Bronchial epithelial cell (primary cell): Measurements from ENCODE around the gene RGS3. TPM values are rescaled to one million over a fixed set of nuclear protein-coding genes. Genes with fewer than 3 reads are reported as not detected.
A peak's percentile ranks its signal among the peaks of the same experiment; 100 is the strongest.
"Not testable (repeated sequence)": the region's sequence is repeated elsewhere in the genome, so short reads cannot be mapped to it uniquely, and the experiment has no call there.

Experiments
- DNase-seq: peaks from one replicate; pipeline ENCODE4 v3.0.0-alpha.2; 2010; ENCODE audit warnings: low read depth
- FAIRE-seq: peaks from 2 replicates; lab custom pipeline; 2011; peaks lifted over from hg19 to GRCh38; lab: Jason Lieb, UNC
- H3K27me3 ChIP-seq: 2 replicates; pipeline ENCODE4 v1.5.1; 2011; ENCODE audit warnings: low read length; ENCODE audit not compliant: control insufficient read depth, insufficient read depth
- H3K36me3 ChIP-seq: 2 replicates; pipeline ENCODE4 v1.5.1; 2011; ENCODE audit warnings: low read length; ENCODE audit not compliant: control insufficient read depth, insufficient read depth
- H3K4me3 ChIP-seq: 2 replicates; pipeline ENCODE4 v1.5.1; 2011; ENCODE audit warnings: mild to moderate bottlenecking, low read depth, low read length, control low read depth
- total RNA-seq: library from RNA; depleted of rRNA; stranded (reverse); fragments of >200 nt; gene quantifications from 2 replicates; pipeline ENCODE4 v1.2.1, GENCODE V29; 2014
- TF ChIP-seq, protein P1 (sequence below): IDR thresholded peaks from 2 replicates; pipeline ENCODE4 v1.5.1; 2011; ENCODE audit warnings: mild to moderate bottlenecking, moderate library complexity, low read length, control low read depth, inconsistent platforms; ENCODE audit not compliant: insufficient read depth, severe bottlenecking

RGS3 gene
- total RNA-seq, 1 donor from 2014 or later: 22.1 TPM

DNA sequence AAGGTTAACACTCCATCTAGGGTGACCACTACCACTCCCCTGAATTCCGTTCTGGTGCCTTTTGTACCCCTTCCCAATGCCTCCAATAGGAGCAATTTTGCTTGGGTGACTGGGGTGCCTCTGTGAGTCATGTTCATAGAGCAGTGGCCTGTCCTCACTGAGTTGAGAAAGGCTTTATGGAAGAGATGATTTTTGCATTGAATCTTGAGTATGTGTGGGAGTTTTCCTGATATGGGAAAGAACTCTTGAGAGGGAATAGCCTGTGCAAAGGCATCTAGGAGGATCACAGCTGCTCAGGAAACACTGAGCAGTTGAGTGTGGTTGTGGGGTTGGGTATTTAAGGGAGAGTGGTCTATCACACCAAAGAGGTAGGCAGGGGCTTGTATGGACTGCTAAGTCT lies 36.8 kb upstream of the RGS3 start:
- no peak for DNase-seq

DNA sequence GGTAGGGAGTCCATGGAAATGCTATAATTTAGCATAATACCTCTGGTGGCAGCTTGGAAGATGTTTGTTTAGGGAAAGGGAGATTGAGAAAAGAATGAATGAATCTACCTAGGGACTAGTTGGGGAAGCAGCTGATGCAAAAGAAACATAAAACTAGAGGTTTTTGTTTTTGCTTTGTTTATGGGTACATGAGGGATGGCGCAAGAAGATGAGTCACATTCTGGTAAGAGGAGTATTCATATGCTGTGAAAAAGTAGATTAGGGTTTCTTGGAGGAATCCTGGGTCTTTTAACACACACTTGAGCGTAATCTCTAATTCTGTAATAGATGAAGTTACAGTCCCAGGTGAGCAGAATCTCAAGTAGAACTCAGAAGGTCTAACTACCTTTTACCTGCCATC lies 35.9 kb upstream of the RGS3 start:
- FAIRE-seq (no peak), DNase-seq (peak; percentile 61)
- Histone ChIP-seq H3K4me3 (no peak overlapping the region), H3K36me3 (no peaks in the 10 kb centered on the region), H3K27me3 (no peaks in the 10 kb centered on the region)
- TF ChIP-seq, protein P1, sequence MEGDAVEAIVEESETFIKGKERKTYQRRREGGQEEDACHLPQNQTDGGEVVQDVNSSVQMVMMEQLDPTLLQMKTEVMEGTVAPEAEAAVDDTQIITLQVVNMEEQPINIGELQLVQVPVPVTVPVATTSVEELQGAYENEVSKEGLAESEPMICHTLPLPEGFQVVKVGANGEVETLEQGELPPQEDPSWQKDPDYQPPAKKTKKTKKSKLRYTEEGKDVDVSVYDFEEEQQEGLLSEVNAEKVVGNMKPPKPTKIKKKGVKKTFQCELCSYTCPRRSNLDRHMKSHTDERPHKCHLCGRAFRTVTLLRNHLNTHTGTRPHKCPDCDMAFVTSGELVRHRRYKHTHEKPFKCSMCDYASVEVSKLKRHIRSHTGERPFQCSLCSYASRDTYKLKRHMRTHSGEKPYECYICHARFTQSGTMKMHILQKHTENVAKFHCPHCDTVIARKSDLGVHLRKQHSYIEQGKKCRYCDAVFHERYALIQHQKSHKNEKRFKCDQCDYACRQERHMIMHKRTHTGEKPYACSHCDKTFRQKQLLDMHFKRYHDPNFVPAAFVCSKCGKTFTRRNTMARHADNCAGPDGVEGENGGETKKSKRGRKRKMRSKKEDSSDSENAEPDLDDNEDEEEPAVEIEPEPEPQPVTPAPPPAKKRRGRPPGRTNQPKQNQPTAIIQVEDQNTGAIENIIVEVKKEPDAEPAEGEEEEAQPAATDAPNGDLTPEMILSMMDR: no peak

More for the DNA sequence above, 36.8 kb upstream of the RGS3 start:
- Histone ChIP-seq H3K4me3 (no peak overlapping the region), H3K27me3 (no peaks in the 10 kb centered on the region), H3K36me3 (no peaks in the 10 kb centered on the region)
- TF ChIP-seq, protein P1: no peak
- no peak for FAIRE-seq

DNA sequence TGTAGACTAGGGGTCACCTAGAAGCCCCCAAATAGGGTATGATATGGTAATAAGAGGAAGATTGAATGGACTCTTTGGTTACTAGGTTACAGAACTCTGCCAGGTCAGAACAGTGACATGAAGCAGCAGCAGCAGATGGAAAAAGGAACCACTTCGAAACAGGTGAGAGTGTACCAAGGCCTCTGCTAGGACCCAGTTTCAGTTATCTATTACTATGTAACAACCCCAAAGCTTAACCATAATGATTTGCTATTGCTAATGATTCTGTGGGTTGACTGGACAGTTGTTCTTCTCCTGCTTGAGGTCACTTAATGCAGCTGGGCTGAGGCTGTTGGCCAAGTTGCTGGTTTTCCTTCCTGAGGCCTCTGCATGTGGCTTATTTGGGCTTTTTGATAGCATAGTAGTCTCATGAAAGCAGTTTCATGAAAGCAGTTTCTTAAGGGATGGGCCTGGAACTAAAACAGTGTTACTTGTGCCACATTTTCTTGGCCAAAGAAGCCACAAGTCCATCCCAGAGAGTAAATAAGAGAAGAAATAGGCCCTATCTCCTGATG lies 35.4 kb upstream of the RGS3 start:
- TF ChIP-seq, protein P1: no peak
- Histone ChIP-seq H3K4me3 (no peak overlapping the region), H3K27me3 (no peaks in the 10 kb centered on the region), H3K36me3 (no peaks in the 10 kb centered on the region)
- FAIRE-seq: no peak
- no peak for DNase-seq

DNA sequence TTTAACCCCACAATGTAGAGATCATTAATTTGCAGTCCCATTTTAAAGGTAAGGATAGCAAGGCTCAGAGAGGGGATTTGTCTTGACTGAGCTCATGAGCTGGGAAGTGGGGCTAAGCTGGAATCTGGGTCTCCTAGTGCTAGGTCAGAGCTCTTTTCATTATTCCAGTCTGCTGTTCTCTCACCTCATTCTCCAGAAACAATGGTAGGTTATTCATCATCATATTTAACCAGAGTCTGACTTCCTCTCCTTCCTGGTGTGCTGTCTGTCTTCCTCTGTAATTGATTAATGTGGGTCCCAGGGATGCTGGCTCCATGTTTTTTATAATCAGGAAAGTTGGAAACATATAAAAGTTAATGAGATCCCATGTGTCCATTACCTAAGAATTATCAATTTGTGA lies 32.3 kb upstream of the RGS3 start:
- H3K27me3 ChIP-seq: no peaks in the 10 kb centered on the region
- DNase-seq: no peak
- TF ChIP-seq, protein P1: no peak
- no peak overlapping the region for H3K4me3 ChIP-seq
- H3K36me3 ChIP-seq: no peaks in the 10 kb centered on the region
- no peak for FAIRE-seq

DNA sequence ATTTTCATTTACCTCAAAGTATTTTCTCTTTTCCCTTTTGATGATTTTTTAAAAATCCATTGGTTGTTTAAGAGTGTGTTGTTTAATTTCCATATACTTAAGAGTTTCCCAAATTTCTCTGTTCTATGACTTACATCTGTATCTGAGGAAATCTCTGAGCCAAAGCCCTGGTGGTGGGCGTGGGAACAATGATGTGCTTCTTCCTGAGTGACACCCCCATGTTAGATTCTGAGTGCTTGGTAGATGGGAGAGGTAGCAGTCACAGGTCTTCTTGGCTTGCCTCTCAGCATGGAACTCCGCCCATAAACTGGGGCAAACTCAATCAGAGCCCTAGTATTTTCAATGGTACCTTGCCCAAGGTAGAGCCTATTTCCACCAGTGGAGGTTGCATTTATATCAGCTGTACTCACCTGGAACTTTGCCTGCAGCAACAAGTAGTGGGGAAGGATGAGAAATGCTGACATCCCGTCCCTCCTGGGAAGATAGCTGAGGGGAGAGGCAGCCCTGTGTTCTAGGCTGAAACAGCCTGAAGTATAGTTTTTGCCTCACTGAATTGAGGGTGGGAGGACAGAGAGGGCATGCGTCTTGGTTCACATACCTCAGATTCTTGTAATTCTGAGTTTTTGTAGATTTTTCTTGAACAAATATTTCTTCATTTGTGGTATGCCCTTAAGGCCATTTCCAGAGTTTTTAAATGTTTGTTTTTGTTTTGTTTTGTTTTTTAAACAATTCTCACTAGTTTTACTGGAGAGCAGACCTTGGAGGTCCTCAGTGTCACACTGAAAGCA lies 26.6 kb upstream of the RGS3 start:
- FAIRE-seq: no peak
- Histone ChIP-seq H3K27me3 (no peaks in the 10 kb centered on the region), H3K36me3 (no peaks in the 10 kb centered on the region), H3K4me3 (no peak overlapping the region)
- peak; percentile 28 for DNase-seq
- TF ChIP-seq, protein P1: no peak

DNA sequence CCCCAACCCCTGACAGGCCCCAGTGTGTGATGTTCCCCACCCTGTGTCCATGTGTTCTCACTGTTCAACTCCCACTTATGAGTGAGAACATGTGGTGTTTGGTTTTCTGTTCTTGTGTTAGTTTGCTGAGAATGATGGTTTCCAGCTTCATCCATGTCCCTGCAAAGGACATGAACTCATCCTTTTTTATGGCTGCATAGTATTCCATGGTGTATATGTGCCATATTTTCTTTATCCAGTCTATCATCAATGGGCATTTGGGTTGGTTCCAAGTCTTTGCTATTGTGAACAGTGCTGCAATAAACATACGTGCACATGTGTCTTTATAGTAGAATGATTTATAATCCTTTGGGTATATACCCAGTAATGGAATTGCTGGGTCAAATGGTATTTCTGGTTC lies 25.8 kb upstream of the RGS3 start:
- H3K36me3 ChIP-seq, H3K4me3 ChIP-seq, DNase-seq, FAIRE-seq, H3K27me3 ChIP-seq: not testable (repeated sequence)
